OCI-LY3 (cell line): Measurements from ENCODE around the gene SETD5.

Experiments used
- CTCF ChIP-seq: fragments of 200-600, 300-600 bp; sonication (generic); IDR thresholded peaks from 2 replicates; pipeline ENCODE4 v1.5.1; 2014; ENCODE audit warnings: antibody characterized with exemption, low read length, low read depth
- EZH2phosphoT487 ChIP-seq: fragments of 200-600 bp; shearing (Covaris generic); IDR thresholded peaks from 2 replicates; pipeline ENCODE4 v1.6.1; 2018; ENCODE audit warnings: antibody characterized with exemption, mixed run types, low read depth

GRCh38 chr3:9396632-9397331 lies 633 bp upstream of the SETD5 start:
- TF ChIP-seq CTCF (no peak), EZH2phosphoT487 (no peak)
